ENCODE measurements around the gene HSPA5.
"Not testable (repeated sequence)": the region's sequence is repeated elsewhere in the genome, so short reads cannot be mapped to it uniquely, and the experiment has no call there.

HSPA5 gene

DNA sequence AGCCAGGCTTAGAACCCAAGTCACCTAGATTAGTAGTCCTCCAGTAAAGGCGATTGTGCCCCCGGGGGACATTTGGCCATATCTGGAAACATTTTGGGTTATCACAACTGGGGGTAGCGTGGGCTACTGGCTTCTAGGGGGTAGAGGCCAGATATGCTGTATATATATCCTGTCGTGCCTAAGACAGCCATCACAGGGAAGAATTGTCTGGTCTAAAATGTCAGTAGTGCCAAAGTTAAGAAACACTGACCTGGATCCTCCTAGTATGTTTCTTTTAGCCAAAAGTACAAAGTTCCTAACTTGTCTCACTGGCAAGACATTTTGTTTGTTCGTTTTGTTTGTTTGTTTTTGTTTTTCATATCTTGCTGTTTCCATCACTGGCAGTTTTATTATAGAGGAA lies 27.0 kb downstream of the HSPA5 start:
- in situ Hi-C loops (cut with MboI; ENCODE audit: low sequenced_read_pairs, unreplicated experiment) = no loop called here
- TF ChIP-seq CTCF (IDR thresholded peaks at IDR 0.05; ENCODE audit: borderline replicate concordance, control extremely low read depth, extremely low read depth, insufficient read depth, missing control alignments) = no peak
- DNase-seq (ENCODE audit: low spot score) = no peak

- no peak for TF ChIP-seq CTCF (IDR thresholded peaks at IDR 0.05; ENCODE audit: borderline replicate concordance, control extremely low read depth, extremely low read depth, insufficient read depth, missing control alignments)
- DNase-seq (ENCODE audit: low spot score) = no peak
- in situ Hi-C loops (cut with MboI; ENCODE audit: low sequenced_read_pairs, unreplicated experiment) = no loop called here
Measured at GRCh38 chr9:125204477-125204876, 36.7 kb downstream of the HSPA5 start.

- in situ Hi-C loops (cut with MboI; ENCODE audit: low sequenced_read_pairs, unreplicated experiment) = no loop called here
- DNase-seq (ENCODE audit: low spot score) = no peak
- no peak for TF ChIP-seq CTCF (IDR thresholded peaks at IDR 0.05; ENCODE audit: borderline replicate concordance, control extremely low read depth, extremely low read depth, insufficient read depth, missing control alignments)
Measured at GRCh38 chr9:125202846-125203618, 38.1 kb downstream of the HSPA5 start.

DNA sequence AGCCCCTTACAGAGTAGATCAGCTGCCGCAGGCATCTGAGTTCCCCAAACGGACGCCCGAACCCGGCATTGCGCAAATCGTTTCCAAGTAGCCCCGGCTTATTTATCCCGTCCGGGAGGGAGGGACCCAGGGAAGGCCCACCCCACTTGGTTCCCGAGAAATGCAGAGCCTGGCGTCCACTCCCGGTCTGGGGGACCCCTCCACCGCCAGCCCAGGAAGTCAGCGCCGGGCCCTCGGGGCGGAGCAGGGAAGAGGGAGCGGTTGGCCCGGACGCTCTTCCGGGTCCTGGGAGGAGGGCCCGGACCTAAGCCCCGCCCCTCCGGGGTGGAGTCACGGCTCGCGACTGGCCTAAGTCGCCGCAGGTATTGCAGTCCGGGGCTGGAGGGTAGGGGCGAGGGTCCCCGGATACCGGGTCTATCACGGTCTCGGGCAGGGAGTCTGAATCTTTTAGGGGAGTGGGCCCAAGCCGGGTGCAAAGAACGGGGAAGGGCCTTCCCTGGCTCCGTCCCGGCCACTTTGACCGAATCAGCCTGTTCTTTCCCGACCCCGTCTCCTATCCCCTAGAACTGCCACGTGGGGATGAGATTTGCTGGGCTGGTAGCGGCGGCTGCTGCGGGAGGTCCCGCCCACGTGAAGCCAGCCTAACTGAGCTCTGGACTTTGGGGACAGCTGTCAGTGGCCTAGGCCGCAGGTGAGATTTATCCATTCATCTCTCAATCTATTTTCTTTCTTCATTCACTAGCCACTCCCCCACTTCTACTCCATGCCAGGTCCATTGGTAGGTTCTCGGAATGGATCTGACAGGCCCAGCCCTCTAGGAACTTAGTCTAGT lies 40.7 kb downstream of the HSPA5 start, which contains the start of gene RABEPK:
TSS of gene RABEPK (plus strand) at position 327 of the 832 bp plus-strand sequence. CDS start 2,472 bp downstream, outside the sequence.
- in situ Hi-C loops (cut with MboI; ENCODE audit: low sequenced_read_pairs, unreplicated experiment) = no loop called here
- DNase-seq (ENCODE audit: low spot score) = peak; percentile 98
- no peak for TF ChIP-seq CTCF (IDR thresholded peaks at IDR 0.05; ENCODE audit: borderline replicate concordance, control extremely low read depth, extremely low read depth, insufficient read depth, missing control alignments)

- in situ Hi-C loops (cut with MboI; ENCODE audit: low sequenced_read_pairs, unreplicated experiment); DNase-seq (ENCODE audit: low spot score): not testable (repeated sequence)
Measured at GRCh38 chr9:125195591-125195990, 45.6 kb downstream of the HSPA5 start.

GRCh38 chr9:125194466-125194865 lies 46.7 kb downstream of the HSPA5 start:
- in situ Hi-C loops (cut with MboI; ENCODE audit: low sequenced_read_pairs, unreplicated experiment); DNase-seq (ENCODE audit: low spot score): not testable (repeated sequence)

DNA sequence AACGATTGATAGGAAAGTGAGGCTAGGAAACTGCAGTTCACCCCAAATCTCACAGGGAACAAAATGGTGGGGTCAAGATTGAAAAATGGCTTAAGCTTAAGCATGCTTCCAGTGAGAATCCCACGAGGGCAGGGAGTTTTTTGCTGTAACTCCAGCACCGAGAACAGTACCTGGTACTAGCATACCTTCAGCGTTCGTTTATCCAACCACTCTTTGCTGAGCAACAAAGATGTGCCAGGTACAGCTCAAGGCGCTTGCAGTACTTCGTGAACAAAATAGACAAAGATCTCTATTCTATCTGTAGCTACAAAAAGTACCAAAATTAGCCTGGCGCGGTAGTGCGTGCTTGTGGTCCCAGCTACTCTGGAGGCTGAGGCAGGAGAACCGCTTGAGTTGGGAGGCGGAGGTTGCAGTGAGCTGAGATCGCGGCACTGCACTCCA lies 50.8 kb downstream of the HSPA5 start:
- DNase-seq (ENCODE audit: low spot score) = peak; percentile 34
- in situ Hi-C loops (cut with MboI; ENCODE audit: low sequenced_read_pairs, unreplicated experiment) = no loop called here
- no peak for TF ChIP-seq CTCF (IDR thresholded peaks at IDR 0.05; ENCODE audit: borderline replicate concordance, control extremely low read depth, extremely low read depth, insufficient read depth, missing control alignments)
